BJ (cell line): ENCODE measurements around the gene PTPRE. TPM values are rescaled to one million over a fixed set of nuclear protein-coding genes. Genes with fewer than 3 reads are reported as not detected.

Source experiments
- CTCF ChIA-PET: fragments of 350-600 bp; formaldehyde crosslinking; extraction: SDS; loops from one replicate; lab custom pipeline; 2021; ENCODE audit warnings: antibody characterized with exemption, inconsistent platforms; lab: Yijun Ruan, JAX
- POLR2A ChIA-PET: fragments of 300-600 bp; sonication (Branson Sonifier 250); formaldehyde crosslinking; extraction: SDS; loops from one replicate; lab custom pipeline; 2021; ENCODE audit warnings: antibody characterized with exemption; lab: Charles Lee
- DNase-seq: peaks from one replicate; pipeline ENCODE4 v3.0.0-alpha.2; 2011; ENCODE audit warnings: low read depth
- H3K27me3 ChIP-seq: 2 replicates; pipeline ENCODE4 v1.6.0; 2011; ENCODE audit warnings: low read length; ENCODE audit not compliant: control insufficient read depth, insufficient read depth
- H3K36me3 ChIP-seq: 2 replicates; pipeline ENCODE4 v1.5.1; 2011; ENCODE audit warnings: low read length; ENCODE audit not compliant: control insufficient read depth, insufficient read depth
- H3K4me3 ChIP-seq: 2 replicates; pipeline ENCODE4 v1.5.1; 2011; ENCODE audit warnings: low read depth, mild to moderate bottlenecking, control low read depth, low read length
- CTCF ChIP-seq: IDR thresholded peaks from 2 replicates; pipeline ENCODE4 v1.5.1; 2011; ENCODE audit warnings: low read depth, mild to moderate bottlenecking, control low read depth, inconsistent platforms, low read length, moderate library complexity; ENCODE audit not compliant: insufficient read depth
- polyA plus RNA-seq: library from polyadenylated mRNA; depleted of rRNA; stranded (reverse); fragments of >200 nt; gene quantifications from 2 replicates; pipeline ENCODE4 v1.2.3, GENCODE V29; 2011

The PTPRE gene
- polyA plus RNA-seq, 1 experiment = 0.09 TPM

GRCh38 chr10:128074589-128074988, 167.7 kb downstream of the PTPRE start:
- POLR2A ChIA-PET = no interaction called here
- no peak for DNase-seq
- CTCF ChIA-PET = interaction anchor here (0.9 to 10.1 kb wide), 5 partner anchors 21 to 76 kb away, joined by 3 to 160 read pairs (median 5); no protein-coding TSS in a partner anchor

GRCh38 chr10:128077155-128077875, 170.4 kb downstream of the PTPRE start:
- POLR2A ChIA-PET = no interaction called here
- peaks cover 5% of the 10 kb centered on the region for H3K27me3 ChIP-seq
- H3K36me3 ChIP-seq = no peaks in the 10 kb centered on the region
- no peak for TF ChIP-seq CTCF
- CTCF ChIA-PET = interaction anchor here (0.8 to 10.1 kb wide), 5 partner anchors 8 to 73 kb away, joined by 3 to 160 read pairs (median 19); no protein-coding TSS in a partner anchor
- H3K4me3 ChIP-seq = no peak overlapping the region
- DNase-seq = no peak

More at GRCh38 chr10:128074589-128074988, 167.7 kb downstream of the PTPRE start:
- Histone ChIP-seq H3K4me3 (no peak overlapping the region), H3K27me3 (peaks cover 1% of the 10 kb centered on the region), H3K36me3 (no peaks in the 10 kb centered on the region)
- no peak for TF ChIP-seq CTCF

GRCh38 chr10:128078136-128078969, 171.4 kb downstream of the PTPRE start:
- H3K4me3 ChIP-seq = no peak overlapping the region
- TF ChIP-seq CTCF = peak; percentile 93
- H3K36me3 ChIP-seq = no peaks in the 10 kb centered on the region
- POLR2A ChIA-PET = no interaction called here
- CTCF ChIA-PET = interaction anchor here (0.6 to 7.2 kb wide), 10 partner anchors 9 to 133 kb away, joined by 3 to 137 read pairs (median 3); no protein-coding TSS in a partner anchor
- peaks cover 5% of the 10 kb centered on the region for H3K27me3 ChIP-seq
- no peak for DNase-seq

- TF ChIP-seq CTCF = no peak
- ChIA-PET CTCF (interaction anchor here (1.2 to 7.2 kb wide), 7 partner anchors 11 to 132 kb away, joined by 3 to 137 read pairs (median 7); no protein-coding TSS in a partner anchor), POLR2A (no interaction called here)
- Histone ChIP-seq H3K4me3 (no peak overlapping the region), H3K36me3 (no peaks in the 10 kb centered on the region), H3K27me3 (peaks cover 6% of the 10 kb centered on the region)
- DNase-seq = no peak
Measured at GRCh38 chr10:128080231-128080630, 173.3 kb downstream of the PTPRE start.

- no peak overlapping the region for H3K4me3 ChIP-seq
- no peak for DNase-seq
- ChIA-PET CTCF (interaction anchor here (1.2 to 7.2 kb wide), 6 partner anchors 11 to 132 kb away, joined by 3 to 137 read pairs (median 6); no protein-coding TSS in a partner anchor), POLR2A (no interaction called here)
- no peaks in the 10 kb centered on the region for H3K36me3 ChIP-seq
- H3K27me3 ChIP-seq = peaks cover 6% of the 10 kb centered on the region
- TF ChIP-seq CTCF = no peak
Measured at GRCh38 chr10:128080641-128081040, 173.7 kb downstream of the PTPRE start.
